ENCODE measurements around the gene LPAR1. TPM values are rescaled to one million over a fixed set of nuclear protein-coding genes. Genes with fewer than 3 reads are reported as not detected.
A peak's percentile ranks its signal among the peaks of the same experiment; 100 is the strongest.

The LPAR1 gene
- total and polyA plus RNA-seq, 10 donors = 8.1 to 63.8 (median 34.4) TPM

DNA sequence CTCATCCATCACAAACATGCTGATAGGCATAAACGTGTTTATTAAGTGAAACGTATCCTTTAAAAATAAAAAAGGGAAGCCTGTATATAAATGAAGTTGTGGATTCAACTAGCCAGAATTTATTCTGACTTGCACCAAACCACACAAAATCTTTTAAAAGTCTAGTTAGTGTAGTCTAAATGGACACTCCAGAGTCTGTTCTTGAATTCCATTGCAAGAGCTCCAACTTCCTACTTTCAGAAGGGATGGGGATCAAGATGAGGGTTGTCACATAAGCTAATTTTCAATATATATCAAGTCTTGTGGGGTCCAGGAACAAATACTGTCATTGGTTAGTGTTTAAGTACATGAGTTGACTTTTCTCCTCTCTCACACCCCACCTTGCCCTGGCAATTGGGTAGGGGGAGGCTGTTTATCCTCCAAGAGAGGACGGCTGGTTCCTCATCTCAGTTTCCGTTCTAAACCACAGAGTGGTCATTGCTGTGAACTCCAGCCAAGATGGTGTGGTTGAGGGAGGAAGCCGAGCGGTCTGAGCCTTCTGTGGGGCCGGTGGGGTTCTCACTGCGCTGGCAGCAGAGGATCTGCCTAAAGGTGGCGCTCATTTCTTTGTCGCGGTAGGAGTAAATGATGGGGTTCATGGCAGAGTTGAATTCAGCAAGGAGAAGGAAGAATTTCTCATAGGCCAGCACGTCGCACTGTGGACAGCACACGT, 163.2 kb downstream of the LPAR1 start:
- WGBS, 5 donors = 26 to 58% (median 35%) methylated on average over 14 of the region's 14 CpGs
- Histone ChIP-seq H3K4me3 (no peak overlapping the region), H3K27ac (no peak overlapping the region), H3K36me3 (no peaks in the 10 kb centered on the region), H3K27me3 (replicated peaks in 1 of 7) (no peaks in the 10 kb centered on the region), H3K9me3 (no peaks in the 10 kb centered on the region), H3K4me1 (peaks cover 0 to 7% (median 0%) of the 10 kb centered on the region in 6 donors)
- no peak for DNase-seq
- intact Hi-C loops (cut with DNase I; ENCODE audit: low total_unique reads) = no loop called here
- TF ChIP-seq CTCF (IDR thresholded peaks at IDR 0.05 in 8 of 11, conservative IDR thresholded peaks at IDR 0.05 in 3 of 11) (peak in 1 of 11 experiments; percentile 14), POLR2AphosphoS5 (IDR thresholded peaks at IDR 0.05) (peak in 1 of 3 donors; percentile 22), POLR2A (IDR thresholded peaks at IDR 0.05) (no peak)

DNA sequence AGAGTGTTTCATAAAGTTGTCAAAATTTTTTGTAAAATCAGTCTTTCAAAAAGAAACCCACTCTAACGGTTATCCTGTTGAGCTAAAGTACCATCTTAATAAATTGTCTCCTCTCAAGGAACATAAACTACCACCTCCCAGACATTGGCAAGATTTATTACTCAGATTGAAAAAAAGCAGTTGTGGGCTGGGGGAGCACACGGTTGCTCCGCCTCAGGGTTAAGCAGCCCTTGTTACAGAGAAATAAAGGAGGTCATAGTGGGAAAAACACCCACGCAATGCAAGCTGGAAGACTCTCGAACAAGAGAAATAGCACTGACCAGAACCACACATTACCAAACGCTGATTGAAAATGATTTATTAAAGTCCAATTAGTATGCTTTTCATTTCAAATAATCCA, 165.3 kb downstream of the LPAR1 start:
- Histone ChIP-seq H3K4me1 (peaks cover 0 to 7% (median 0%) of the 10 kb centered on the region in 6 donors), H3K36me3 (no peaks in the 10 kb centered on the region), H3K4me3 (no peak overlapping the region), H3K27me3 (replicated peaks in 1 of 7) (no peaks in the 10 kb centered on the region), H3K27ac (no peak overlapping the region), H3K9me3 (no peaks in the 10 kb centered on the region)
- intact Hi-C loops (cut with DNase I; ENCODE audit: low total_unique reads) = no loop called here
- WGBS, 5 donors = 36 to 62% (median 55%) methylated on average over 6 of the region's 6 CpGs
- no peak for DNase-seq
- no peak for TF ChIP-seq CTCF (IDR thresholded peaks at IDR 0.05 in 8 of 11, conservative IDR thresholded peaks at IDR 0.05 in 3 of 11)
- TF ChIP-seq POLR2A (IDR thresholded peaks at IDR 0.05) = no peak

- H3K9me3 ChIP-seq = no peaks in the 10 kb centered on the region
- no peaks in the 10 kb centered on the region for H3K36me3 ChIP-seq
- H3K4me3 ChIP-seq = no peak overlapping the region
- peaks cover 0 to 7% (median 0%) of the 10 kb centered on the region in 6 donors for H3K4me1 ChIP-seq
- no peaks in the 10 kb centered on the region for H3K27me3 ChIP-seq (replicated peaks in 1 of 7)
- DNase-seq = no peak
- intact Hi-C loops (cut with DNase I; ENCODE audit: low total_unique reads) = no loop called here
- H3K27ac ChIP-seq = no peak overlapping the region
- 79 to 94% (median 81%) methylated on average over 1 of the region's 1 CpG for WGBS, 5 donors
- TF ChIP-seq POLR2AphosphoS5 (IDR thresholded peaks at IDR 0.05) (no peak), CTCF (IDR thresholded peaks at IDR 0.05 in 8 of 11, conservative IDR thresholded peaks at IDR 0.05 in 3 of 11) (no peak), POLR2A (IDR thresholded peaks at IDR 0.05) (no peak)
Observed at GRCh38 chr9:110871736-110872135, 166.5 kb downstream of the LPAR1 start.

DNA sequence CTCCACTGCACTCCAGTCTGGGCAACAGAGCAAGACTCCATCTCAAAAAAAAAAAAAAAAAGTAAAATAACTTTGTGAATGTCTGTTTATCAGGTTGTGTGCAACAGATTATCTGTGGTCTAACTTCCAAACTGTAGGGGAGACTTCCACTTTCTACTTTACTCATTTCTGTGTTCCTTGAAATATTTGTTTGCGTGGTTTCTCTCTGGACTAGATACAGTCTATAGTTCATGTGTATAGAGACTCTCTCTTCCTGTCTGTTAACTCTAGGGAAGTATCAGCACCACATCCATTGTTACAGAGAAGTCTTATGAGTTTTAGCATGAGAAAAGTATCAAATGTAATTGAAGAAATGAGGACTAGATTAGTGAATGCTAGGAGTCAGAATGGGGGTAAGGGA, 168.3 kb downstream of the LPAR1 start:
- Histone ChIP-seq H3K4me1 (peaks cover 0 to under 1% (median 0%) of the 10 kb centered on the region in 6 donors), H3K27ac (no peak overlapping the region), H3K27me3 (replicated peaks in 1 of 7) (no peaks in the 10 kb centered on the region), H3K36me3 (no peaks in the 10 kb centered on the region), H3K9me3 (no peaks in the 10 kb centered on the region), H3K4me3 (no peak overlapping the region)
- TF ChIP-seq POLR2A (IDR thresholded peaks at IDR 0.05) = no peak
- no peak for TF ChIP-seq POLR2AphosphoS5 (IDR thresholded peaks at IDR 0.05)
- TF ChIP-seq CTCF (IDR thresholded peaks at IDR 0.05 in 8 of 11, conservative IDR thresholded peaks at IDR 0.05 in 3 of 11) = no peak
- WGBS, 5 donors = 34 to 63% (median 56%) methylated on average over 1 of the region's 1 CpG
- DNase-seq = no peak
- intact Hi-C loops (cut with DNase I; ENCODE audit: low total_unique reads) = no loop called here
